Measurements from ENCODE around the gene SARDH.

The SARDH gene

GRCh38 chr9:133775951-133776905, 38.1 kb upstream of the SARDH start:
- no peak for TF ChIP-seq CTCF (IDR thresholded peaks at IDR 0.05; ENCODE audit: poor library complexity, severe bottlenecking)
- no peak for ATAC-seq (ENCODE audit: low read depth)
- Histone ChIP-seq H3K27me3 (ENCODE audit: insufficient read depth, poor library complexity, severe bottlenecking) (no peaks in the 10 kb centered on the region), H3K27ac (ENCODE audit: poor library complexity, severe bottlenecking) (no peak overlapping the region), H3K4me1 (ENCODE audit: insufficient read depth, poor library complexity, severe bottlenecking) (no peaks in the 10 kb centered on the region), H3K4me3 (ENCODE audit: severe bottlenecking) (no peak overlapping the region), H3K36me3 (ENCODE audit: low read depth) (peaks cover 85% of the 10 kb centered on the region), H3K9me3 (ENCODE audit: severe bottlenecking) (no peaks in the 10 kb centered on the region)
- DNase-seq (ENCODE audit: low spot score), result no peak

- Histone ChIP-seq H3K36me3 (ENCODE audit: low read depth) (peaks cover 85% of the 10 kb centered on the region), H3K27ac (ENCODE audit: poor library complexity, severe bottlenecking) (no peak overlapping the region), H3K4me1 (ENCODE audit: insufficient read depth, poor library complexity, severe bottlenecking) (no peaks in the 10 kb centered on the region), H3K9me3 (ENCODE audit: severe bottlenecking) (no peaks in the 10 kb centered on the region), H3K4me3 (ENCODE audit: severe bottlenecking) (no peak overlapping the region), H3K27me3 (ENCODE audit: insufficient read depth, poor library complexity, severe bottlenecking) (no peaks in the 10 kb centered on the region)
- no peak for TF ChIP-seq CTCF (IDR thresholded peaks at IDR 0.05; ENCODE audit: poor library complexity, severe bottlenecking)
- no peak for ATAC-seq (ENCODE audit: low read depth)
- no peak for DNase-seq (ENCODE audit: low spot score)
Observed at GRCh38 chr9:133775291-133775690, 37.1 kb upstream of the SARDH start.

GRCh38 chr9:133774799-133775198, 36.6 kb upstream of the SARDH start:
- Histone ChIP-seq H3K27me3 (ENCODE audit: insufficient read depth, poor library complexity, severe bottlenecking) (no peaks in the 10 kb centered on the region), H3K9me3 (ENCODE audit: severe bottlenecking) (no peaks in the 10 kb centered on the region), H3K27ac (ENCODE audit: poor library complexity, severe bottlenecking) (no peak overlapping the region), H3K4me3 (ENCODE audit: severe bottlenecking) (no peak overlapping the region), H3K4me1 (ENCODE audit: insufficient read depth, poor library complexity, severe bottlenecking) (no peaks in the 10 kb centered on the region), H3K36me3 (ENCODE audit: low read depth) (peaks cover 84% of the 10 kb centered on the region)
- ATAC-seq (ENCODE audit: low read depth) (no peak), DNase-seq (ENCODE audit: low spot score) (peak; percentile 55)
- no peak for TF ChIP-seq CTCF (IDR thresholded peaks at IDR 0.05; ENCODE audit: poor library complexity, severe bottlenecking)

- no peak for TF ChIP-seq CTCF (IDR thresholded peaks at IDR 0.05; ENCODE audit: poor library complexity, severe bottlenecking)
- Histone ChIP-seq H3K27me3 (ENCODE audit: insufficient read depth, poor library complexity, severe bottlenecking) (no peaks in the 10 kb centered on the region), H3K9me3 (ENCODE audit: severe bottlenecking) (no peaks in the 10 kb centered on the region), H3K4me1 (ENCODE audit: insufficient read depth, poor library complexity, severe bottlenecking) (no peaks in the 10 kb centered on the region), H3K36me3 (ENCODE audit: low read depth) (peaks cover 82% of the 10 kb centered on the region), H3K27ac (ENCODE audit: poor library complexity, severe bottlenecking) (no peak overlapping the region), H3K4me3 (ENCODE audit: severe bottlenecking) (no peak overlapping the region)
- peak; percentile 23 for DNase-seq (ENCODE audit: low spot score)
- ATAC-seq (ENCODE audit: low read depth), result no peak
Observed at GRCh38 chr9:133773889-133774655, 35.9 kb upstream of the SARDH start.
